Muscle of back (tissue), 11 donors: ENCODE data around the gene STAT4. TPM values are rescaled to one million over a fixed set of nuclear protein-coding genes. Genes with fewer than 3 reads are reported as not detected.

Source experiments
- DNase-seq, 3 donors: peaks; one replicate each; pipeline versions ENCODE4 v3.0.0 to v3.0.0-alpha.2; 2013
- polyA plus RNA-seq, 10 donors: library from polyadenylated mRNA; unstranded; fragments of 120-200 nt; gene quantifications; one replicate each; pipeline ENCODE4 v1.2.1, GENCODE V29; 2013; ENCODE audit not compliant: insufficient read length in 10 of 10

Gene STAT4
- polyA plus RNA-seq, 10 donors = 0.47 to 3.7 (median 1.8) TPM

- no peak for DNase-seq
Observed at GRCh38 chr2:191176801-191177438, 26.1 kb upstream of the STAT4 start.

- no peak for DNase-seq
Observed at GRCh38 chr2:191176305-191176704, 25.5 kb upstream of the STAT4 start.

- DNase-seq = peak in 1 of 3 donors; percentile 66
Observed at GRCh38 chr2:191174442-191174841, 23.6 kb upstream of the STAT4 start.

GRCh38 chr2:191173206-191173605 lies 22.4 kb upstream of the STAT4 start:
- no peak for DNase-seq

- peak in 1 of 3 donors; percentile 95 for DNase-seq
Observed at GRCh38 chr2:191171708-191172355, 21.0 kb upstream of the STAT4 start.

- peak in 1 of 3 donors; percentile 68 for DNase-seq
Observed at GRCh38 chr2:191171286-191171685, 20.5 kb upstream of the STAT4 start.

GRCh38 chr2:191170773-191171172 lies 20.0 kb upstream of the STAT4 start:
- no peak for DNase-seq

- no peak for DNase-seq
Observed at GRCh38 chr2:191170301-191170636, 19.5 kb upstream of the STAT4 start.

GRCh38 chr2:191169456-191170300 lies 18.9 kb upstream of the STAT4 start:
- no peak for DNase-seq

GRCh38 chr2:191167766-191168165 lies 17.0 kb upstream of the STAT4 start:
- peak in 2 of 3 donors; percentile 65 to 80 for DNase-seq

GRCh38 chr2:191166756-191167445 lies 16.1 kb upstream of the STAT4 start:
- DNase-seq = no peak

GRCh38 chr2:191166111-191166755 lies 15.4 kb upstream of the STAT4 start:
- peak in 1 of 3 donors; percentile 51 for DNase-seq

GRCh38 chr2:191165176-191165643 lies 14.4 kb upstream of the STAT4 start:
- DNase-seq = peak in 1 of 3 donors; percentile 80

- DNase-seq = no peak
Observed at GRCh38 chr2:191158747-191159146, 8.0 kb upstream of the STAT4 start.

- DNase-seq = no peak
Observed at GRCh38 chr2:191158193-191158592, 7.4 kb upstream of the STAT4 start.

GRCh38 chr2:191155608-191156071 lies 4.8 kb upstream of the STAT4 start:
- no peak for DNase-seq

- DNase-seq = no peak
Observed at GRCh38 chr2:191153716-191154115, 2.9 kb upstream of the STAT4 start.

GRCh38 chr2:191152482-191153240 lies 1.9 kb upstream of the STAT4 start:
- no peak for DNase-seq

GRCh38 chr2:191151331-191151730 lies 537 bp upstream of the STAT4 start:
- DNase-seq = no peak

GRCh38 chr2:191150230-191150599 lies 579 bp downstream of the STAT4 start:
- DNase-seq = no peak

- no peak for DNase-seq
Observed at GRCh38 chr2:191149391-191149790, 1.4 kb downstream of the STAT4 start.
